ENCODE data around the gene KCNN4. TPM values are rescaled to one million over a fixed set of nuclear protein-coding genes. Genes with fewer than 3 reads are reported as not detected.

The KCNN4 gene
- total and polyA plus RNA-seq, 2 donors (not counting 1 experiment from before 2014, with no cell fraction given) = 107 to 267 TPM

GRCh38 chr19:43769256-43769655 lies 11.5 kb downstream of the KCNN4 start:
- Histone ChIP-seq H3K27me3 (replicated peaks in 1 of 4; ENCODE audit: control extremely low read depth in 1 of 4, control insufficient read depth in 3 of 4, insufficient read depth in 4 of 4, low read length in 3 of 4) (no peaks in the 10 kb centered on the region), H3K4me2 (replicated peaks; ENCODE audit: low read depth, low read length, poor library complexity, severe bottlenecking) (no peak overlapping the region), H3K36me3 (replicated peaks in 1 of 2; ENCODE audit: control extremely low read depth in 1 of 2, control insufficient read depth in 1 of 2, extremely low read depth in 1 of 2, insufficient read depth in 2 of 2, low read length in 1 of 2) (peaks cover 0 to 77% of the 10 kb centered on the region in 2 experiments), H3K4me1 (ENCODE audit: control insufficient read depth in 2 of 2, insufficient read depth in 2 of 2, low read length in 2 of 2) (peaks cover 32 to 46% of the 10 kb centered on the region in 2 donors), H3K4me3 (ENCODE audit: control extremely low read depth in 1 of 5, extremely low read depth in 1 of 5, insufficient read depth in 1 of 5, low read depth in 2 of 5, low read length in 4 of 5) (no peak overlapping the region), H3K79me2 (ENCODE audit: control insufficient read depth, insufficient read depth, low read length) (peaks cover 33% of the 10 kb centered on the region), H3K27ac (ENCODE audit: low read length in 2 of 2) (no peak overlapping the region), H2AFZ (ENCODE audit: insufficient read depth, low read depth, low read length, poor library complexity, severe bottlenecking) (no peak overlapping the region), H3K9ac (ENCODE audit: low read length) (no peak overlapping the region), H4K20me1 (ENCODE audit: control insufficient read depth, insufficient read depth, low read length, poor library complexity, severe bottlenecking) (peaks cover 27% of the 10 kb centered on the region), H3K9me3 (ENCODE audit: control extremely low read depth in 1 of 3, control insufficient read depth in 2 of 3, insufficient read depth in 1 of 3, low read length in 2 of 3) (no peaks in the 10 kb centered on the region)
- no peaks in the 10 kb centered on the region for H3K9me3 Mint-ChIP-seq (ENCODE audit: insufficient read depth)
- WGBS (ENCODE audit: insufficient coverage) = 94% methylated on average over 12 of the region's 14 CpGs
- intact Hi-C loops (cut with micrococcal nuclease) = no loop called here
- DNase-seq = no peak
- H3K4me3 Mint-ChIP-seq = no peak overlapping the region
- ATAC-seq (ENCODE audit: low read depth) = no peak
- TF ChIP-seq CTCF (IDR thresholded peaks at IDR 0.05) (no peak), EZH2 (IDR thresholded peaks at IDR 0.05; ENCODE audit: borderline replicate concordance, insufficient read depth, low read depth, low read length, poor library complexity, severe bottlenecking) (no peak)
- ChIA-PET POLR2A (interaction anchor here (5.8 kb wide), 1 partner anchor 10 kb away, joined by 75 read pairs; the partner anchor contains the start of gene KCNN4), CTCF (interaction anchor here (0.7 to 14.7 kb wide), 4 partner anchors 9 to 26 kb away, joined by 3 to 204 read pairs (median 45); partner anchors contain the start of gene KCNN4)
- peaks cover 49% of the 10 kb centered on the region for H3K4me1 Mint-ChIP-seq
- peak overlapping the region; percentile 59 for H3K27ac Mint-ChIP-seq
- no peaks in the 10 kb centered on the region for H3K27me3 Mint-ChIP-seq

- H3K27ac ChIP-seq (ENCODE audit: low read length in 2 of 2) = peak overlapping the region in 1 of 2 donors; percentile 88
- no peaks in the 10 kb centered on the region for H3K27me3 ChIP-seq (replicated peaks in 1 of 4; ENCODE audit: control extremely low read depth in 1 of 4, control insufficient read depth in 3 of 4, insufficient read depth in 4 of 4, low read length in 3 of 4)
- ChIA-PET POLR2A (interaction anchor here (0.5 to 5.8 kb wide), 2 partner anchors 11 to 49 kb away, joined by 4 to 75 read pairs; partner anchors contain the start of gene KCNN4), CTCF (interaction anchor here (1.2 to 14.7 kb wide), 5 partner anchors 10 to 41 kb away, joined by 4 to 204 read pairs (median 64); partner anchors contain the start of genes KCNN4 and SMG9)
- no peak for TF ChIP-seq EZH2 (IDR thresholded peaks at IDR 0.05; ENCODE audit: borderline replicate concordance, insufficient read depth, low read depth, low read length, poor library complexity, severe bottlenecking)
- Mint-ChIP-seq H3K4me1 (peaks cover 54% of the 10 kb centered on the region), H3K4me3 (no peak overlapping the region), H3K27me3 (no peaks in the 10 kb centered on the region), H3K27ac (peak overlapping the region; percentile 78), H3K9me3 (ENCODE audit: insufficient read depth) (no peaks in the 10 kb centered on the region)
- no peak overlapping the region for H3K4me3 ChIP-seq (ENCODE audit: control extremely low read depth in 1 of 5, extremely low read depth in 1 of 5, insufficient read depth in 1 of 5, low read depth in 2 of 5, low read length in 4 of 5)
- ATAC-seq (ENCODE audit: low read depth) (no peak), DNase-seq (no peak)
- 88% methylated on average over 11 of the region's 15 CpGs for WGBS (ENCODE audit: insufficient coverage)
- H3K9ac ChIP-seq (ENCODE audit: low read length) = no peak overlapping the region
- H2AFZ ChIP-seq (ENCODE audit: insufficient read depth, low read depth, low read length, poor library complexity, severe bottlenecking) = no peak overlapping the region
- no peak overlapping the region for H3K4me2 ChIP-seq (replicated peaks; ENCODE audit: low read depth, low read length, poor library complexity, severe bottlenecking)
- peaks cover 25% of the 10 kb centered on the region for H3K79me2 ChIP-seq (ENCODE audit: control insufficient read depth, insufficient read depth, low read length)
- peaks cover 25% of the 10 kb centered on the region for H4K20me1 ChIP-seq (ENCODE audit: control insufficient read depth, insufficient read depth, low read length, poor library complexity, severe bottlenecking)
- H3K9me3 ChIP-seq (ENCODE audit: control extremely low read depth in 1 of 3, control insufficient read depth in 2 of 3, insufficient read depth in 1 of 3, low read length in 2 of 3) = no peaks in the 10 kb centered on the region
- H3K4me1 ChIP-seq (ENCODE audit: control insufficient read depth in 2 of 2, insufficient read depth in 2 of 2, low read length in 2 of 2) = peaks cover 38 to 54% of the 10 kb centered on the region in 2 donors
- intact Hi-C loops (cut with micrococcal nuclease) = no loop called here
- H3K36me3 ChIP-seq (replicated peaks in 1 of 2; ENCODE audit: control extremely low read depth in 1 of 2, control insufficient read depth in 1 of 2, extremely low read depth in 1 of 2, insufficient read depth in 2 of 2, low read length in 1 of 2) = peaks cover 0 to 70% of the 10 kb centered on the region in 2 experiments
These were observed 12.3 kb downstream of the KCNN4 start for GRCh38 chr19:43768273-43769050.

Data from B cell (primary cell).